ENCODE data around the gene DDR1. TPM values are rescaled to one million over a fixed set of nuclear protein-coding genes. Genes with fewer than 3 reads are reported as not detected.

DDR1 gene
- total RNA-seq, 1 donor from 2014 or later = 85.3 TPM

- H3K27ac ChIP-seq = no peak overlapping the region
- H3K9ac ChIP-seq = no peak overlapping the region
- no peaks in the 10 kb centered on the region for H3K9me3 ChIP-seq (ENCODE audit: low read depth)
- peaks cover 11% of the 10 kb centered on the region for H3K4me1 ChIP-seq
- no peaks in the 10 kb centered on the region for H3K27me3 ChIP-seq
- no peak overlapping the region for H3K4me3 Mint-ChIP-seq
- no peaks in the 10 kb centered on the region for H3F3A ChIP-seq (ENCODE audit: low read depth)
- peak overlapping the region; percentile 57 for H3K27ac Mint-ChIP-seq
- H3K4me3 ChIP-seq = no peak overlapping the region
- H3K4me2 ChIP-seq = no peak overlapping the region
- H3K36me3 ChIP-seq = no peaks in the 10 kb centered on the region
- peaks cover 20% of the 10 kb centered on the region for H3K4me1 Mint-ChIP-seq
- no peaks in the 10 kb centered on the region for H3K79me2 ChIP-seq (ENCODE audit: low read depth)
- peak overlapping the region; percentile 17 for H2AFZ ChIP-seq (replicated peaks)
- no peaks in the 10 kb centered on the region for H3K9me3 Mint-ChIP-seq
- H3K27me3 Mint-ChIP-seq (ENCODE audit: insufficient read depth, low read depth) = peaks cover 22% of the 10 kb centered on the region
- H4K20me1 ChIP-seq (ENCODE audit: low read depth) = no peaks in the 10 kb centered on the region
- TF ChIP-seq EZH2phosphoT487 (IDR thresholded peaks at IDR 0.05) (no peak), CTCF (IDR thresholded peaks at IDR 0.05) (no peak), EZH2 (IDR thresholded peaks at IDR 0.05) (no peak)
- DNase-seq (ENCODE audit: low spot score) = no peak
- no peaks in the 10 kb centered on the region for H3K36me3 Mint-ChIP-seq
Measured at GRCh38 chr6:30938730-30939129, 54.4 kb downstream of the DDR1 start.

- Histone ChIP-seq H3K36me3 (no peaks in the 10 kb centered on the region), H3K9ac (no peak overlapping the region), H3K27me3 (no peaks in the 10 kb centered on the region), H3K27ac (no peak overlapping the region), H3K9me3 (ENCODE audit: low read depth) (no peaks in the 10 kb centered on the region), H3K4me3 (no peak overlapping the region), H4K20me1 (ENCODE audit: low read depth) (no peaks in the 10 kb centered on the region), H2AFZ (replicated peaks) (no peak overlapping the region), H3K79me2 (ENCODE audit: low read depth) (no peaks in the 10 kb centered on the region), H3K4me1 (peaks cover 11% of the 10 kb centered on the region), H3F3A (ENCODE audit: low read depth) (no peaks in the 10 kb centered on the region), H3K4me2 (no peak overlapping the region)
- no peak for DNase-seq (ENCODE audit: low spot score)
- TF ChIP-seq CTCF (IDR thresholded peaks at IDR 0.05) = no peak
- no peak for TF ChIP-seq EZH2phosphoT487 (IDR thresholded peaks at IDR 0.05)
- no peak for TF ChIP-seq EZH2 (IDR thresholded peaks at IDR 0.05)
- no peak overlapping the region for H3K27ac Mint-ChIP-seq
- H3K36me3 Mint-ChIP-seq = no peaks in the 10 kb centered on the region
- peaks cover 20% of the 10 kb centered on the region for H3K4me1 Mint-ChIP-seq
- no peak overlapping the region for H3K4me3 Mint-ChIP-seq
- H3K27me3 Mint-ChIP-seq (ENCODE audit: insufficient read depth, low read depth) = peaks cover 22% of the 10 kb centered on the region
- H3K9me3 Mint-ChIP-seq = no peaks in the 10 kb centered on the region
Measured at GRCh38 chr6:30939473-30939872, 55.2 kb downstream of the DDR1 start.

GRCh38 chr6:30940361-30940986 lies 56.2 kb downstream of the DDR1 start, which contains the start of gene MUCL3:
Gene MUCL3, plus strand, starts transcription at chr6:30940973. Its CDS starts 27 bp downstream, at chr6:30941000.
- no peak within 1 kb of the TSS for H2AFZ ChIP-seq (replicated peaks)
- no peak within 1 kb of the TSS for H3K4me2 ChIP-seq
- peaks cover 11% of the 10 kb centered on the region for H3K4me1 ChIP-seq
- H3K27ac ChIP-seq = no peak within 1 kb of the TSS
- no peaks in the 10 kb centered on the region for H3K79me2 ChIP-seq (ENCODE audit: low read depth)
- Mint-ChIP-seq H3K36me3 (no peaks in the 10 kb centered on the region), H3K4me1 (peaks cover 20% of the 10 kb centered on the region), H3K27me3 (ENCODE audit: insufficient read depth, low read depth) (peaks cover 22% of the 10 kb centered on the region), H3K27ac (peak within 1 kb of the TSS; percentile 59), H3K9me3 (no peaks in the 10 kb centered on the region), H3K4me3 (no peak within 1 kb of the TSS)
- no peaks in the 10 kb centered on the region for H3F3A ChIP-seq (ENCODE audit: low read depth)
- H3K4me3 ChIP-seq = no peak within 1 kb of the TSS
- TF ChIP-seq EZH2phosphoT487 (IDR thresholded peaks at IDR 0.05) (no peak), EZH2 (IDR thresholded peaks at IDR 0.05) (no peak), CTCF (IDR thresholded peaks at IDR 0.05) (no peak)
- H3K9ac ChIP-seq = no peak within 1 kb of the TSS
- no peaks in the 10 kb centered on the region for H3K36me3 ChIP-seq
- H3K27me3 ChIP-seq = no peaks in the 10 kb centered on the region
- H3K9me3 ChIP-seq (ENCODE audit: low read depth) = no peaks in the 10 kb centered on the region
- no peaks in the 10 kb centered on the region for H4K20me1 ChIP-seq (ENCODE audit: low read depth)
- no peak for DNase-seq (ENCODE audit: low spot score)

Measured in neural progenitor cell (in vitro differentiated cells).